ENCODE results near the gene YPEL1.

Gene YPEL1

DNA sequence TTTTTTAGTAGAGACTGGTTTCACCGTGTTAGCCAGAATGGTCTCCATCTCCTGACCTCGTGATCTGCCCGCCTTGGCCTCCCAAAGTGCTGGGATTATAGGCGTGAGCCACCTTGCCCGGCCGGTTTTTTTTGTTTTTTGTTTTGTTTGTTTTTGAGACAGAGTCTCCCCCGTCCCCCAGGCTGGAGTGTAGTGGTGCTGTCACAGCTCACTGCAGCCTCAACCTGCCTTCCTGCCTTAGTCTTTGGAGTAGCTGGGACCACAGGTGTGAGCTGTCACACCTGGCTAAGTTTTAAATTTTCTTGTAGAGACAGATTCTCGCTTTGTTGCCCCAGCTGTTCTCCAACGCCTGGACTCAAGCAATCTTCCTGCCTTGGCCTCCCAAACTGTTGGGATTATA, 66.6 kb downstream of the YPEL1 start:
- Histone ChIP-seq H3K27ac (ENCODE audit: low read depth, low read length) (no peak overlapping the region), H2BK120ac (ENCODE audit: insufficient read depth, low read length, poor library complexity) (no peak overlapping the region), H3K9ac (ENCODE audit: low read length) (no peak overlapping the region), H3K23ac (ENCODE audit: low read length) (no peak overlapping the region), H3K79me2 (ENCODE audit: control insufficient read depth, insufficient read depth, low read length, poor library complexity) (no peaks in the 10 kb centered on the region), H3K9me3 (ENCODE audit: insufficient read depth, low read depth, low read length) (no peaks in the 10 kb centered on the region), H2AK5ac (ENCODE audit: low read length) (no peak overlapping the region), H3K4ac (ENCODE audit: low read depth, low read length) (no peak overlapping the region), H2BK5ac (ENCODE audit: low read depth, low read length, poor library complexity) (no peak overlapping the region), H3K18ac (ENCODE audit: low read length) (no peak overlapping the region), H2AFZ (ENCODE audit: insufficient read depth, low read length, poor library complexity) (no peak overlapping the region), H2BK12ac (ENCODE audit: low read length) (no peak overlapping the region), H3K27me3 (ENCODE audit: insufficient read depth, low read length) (no peaks in the 10 kb centered on the region), H3K14ac (ENCODE audit: low read length) (no peak overlapping the region), H3K4me1 (ENCODE audit: control insufficient read depth in 1 of 2, insufficient read depth in 2 of 2, low read length in 2 of 2) (peaks cover 2 to 3% of the 10 kb centered on the region in 2 experiments), H3K79me1 (ENCODE audit: low read length) (peaks cover 8% of the 10 kb centered on the region), H3K4me2 (ENCODE audit: low read length) (no peak overlapping the region), H4K91ac (ENCODE audit: low read depth, low read length) (no peak overlapping the region), H4K12ac (ENCODE audit: low read depth, low read length) (no peak overlapping the region), H4K8ac (ENCODE audit: low read depth, low read length) (no peak overlapping the region), H3K4me3 (ENCODE audit: low read depth, low read length) (no peak overlapping the region), H3K36me3 (ENCODE audit: control insufficient read depth in 1 of 2, insufficient read depth in 2 of 2, low read length in 2 of 2) (peaks cover 31 to 33% of the 10 kb centered on the region in 2 experiments)
- no CpG with 5 or more reads among the region's 9 CpGs for WGBS (ENCODE audit: extremely low coverage, insufficient coverage, insufficient read length)
- DNase-seq, result peak; percentile 66 to 78

DNA sequence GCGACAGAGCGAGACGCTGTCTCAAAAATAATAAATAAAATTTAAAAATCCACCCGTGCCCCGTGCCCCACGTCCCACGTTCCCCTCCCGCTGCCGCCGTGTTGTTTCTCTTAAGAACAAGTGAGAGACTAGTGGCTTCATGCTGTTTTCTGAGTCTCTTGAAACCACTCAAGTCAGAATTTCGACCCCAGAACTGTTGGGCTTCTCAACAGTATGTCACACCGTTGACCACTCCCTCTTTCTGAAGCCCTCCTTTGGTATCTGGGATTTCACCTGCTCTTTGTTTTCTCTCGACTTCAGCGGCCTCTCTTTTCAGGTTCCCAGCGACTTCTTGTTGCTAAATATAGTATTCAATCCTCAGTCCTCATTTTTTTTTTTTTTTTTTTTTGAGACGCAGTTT, 68.8 kb downstream of the YPEL1 start:
- Histone ChIP-seq H3K4ac (ENCODE audit: low read depth, low read length) (peak overlapping the region; percentile 12), H4K91ac (ENCODE audit: low read depth, low read length) (peak overlapping the region; percentile 55), H2AK5ac (ENCODE audit: low read length) (no peak overlapping the region), H3K18ac (ENCODE audit: low read length) (no peak overlapping the region), H2BK12ac (ENCODE audit: low read length) (no peak overlapping the region), H3K14ac (ENCODE audit: low read length) (no peak overlapping the region), H3K27ac (ENCODE audit: low read depth, low read length) (peak overlapping the region; percentile 12), H3K79me1 (ENCODE audit: low read length) (peaks cover 8% of the 10 kb centered on the region), H2AFZ (ENCODE audit: insufficient read depth, low read length, poor library complexity) (no peak overlapping the region), H3K23ac (ENCODE audit: low read length) (no peak overlapping the region), H3K9ac (ENCODE audit: low read length) (no peak overlapping the region), H3K4me2 (ENCODE audit: low read length) (peak overlapping the region; percentile 93), H3K79me2 (ENCODE audit: control insufficient read depth, insufficient read depth, low read length, poor library complexity) (no peaks in the 10 kb centered on the region), H3K4me3 (ENCODE audit: low read depth, low read length) (no peak overlapping the region), H3K36me3 (ENCODE audit: control insufficient read depth in 1 of 2, insufficient read depth in 2 of 2, low read length in 2 of 2) (peaks cover 11 to 12% of the 10 kb centered on the region in 2 experiments), H2BK120ac (ENCODE audit: insufficient read depth, low read length, poor library complexity) (no peak overlapping the region), H4K12ac (ENCODE audit: low read depth, low read length) (no peak overlapping the region), H3K27me3 (ENCODE audit: insufficient read depth, low read length) (no peaks in the 10 kb centered on the region), H3K4me1 (ENCODE audit: control insufficient read depth in 1 of 2, insufficient read depth in 2 of 2, low read length in 2 of 2) (peaks cover 2 to 3% of the 10 kb centered on the region in 2 experiments), H3K9me3 (ENCODE audit: insufficient read depth, low read depth, low read length) (no peaks in the 10 kb centered on the region), H2BK5ac (ENCODE audit: low read depth, low read length, poor library complexity) (no peak overlapping the region), H4K8ac (ENCODE audit: low read depth, low read length) (peak overlapping the region; percentile 9)
- no CpG with 5 or more reads among the region's 16 CpGs for WGBS (ENCODE audit: extremely low coverage, insufficient coverage, insufficient read length)
- DNase-seq, result peak in 1 of 2 donors; percentile 21

DNA sequence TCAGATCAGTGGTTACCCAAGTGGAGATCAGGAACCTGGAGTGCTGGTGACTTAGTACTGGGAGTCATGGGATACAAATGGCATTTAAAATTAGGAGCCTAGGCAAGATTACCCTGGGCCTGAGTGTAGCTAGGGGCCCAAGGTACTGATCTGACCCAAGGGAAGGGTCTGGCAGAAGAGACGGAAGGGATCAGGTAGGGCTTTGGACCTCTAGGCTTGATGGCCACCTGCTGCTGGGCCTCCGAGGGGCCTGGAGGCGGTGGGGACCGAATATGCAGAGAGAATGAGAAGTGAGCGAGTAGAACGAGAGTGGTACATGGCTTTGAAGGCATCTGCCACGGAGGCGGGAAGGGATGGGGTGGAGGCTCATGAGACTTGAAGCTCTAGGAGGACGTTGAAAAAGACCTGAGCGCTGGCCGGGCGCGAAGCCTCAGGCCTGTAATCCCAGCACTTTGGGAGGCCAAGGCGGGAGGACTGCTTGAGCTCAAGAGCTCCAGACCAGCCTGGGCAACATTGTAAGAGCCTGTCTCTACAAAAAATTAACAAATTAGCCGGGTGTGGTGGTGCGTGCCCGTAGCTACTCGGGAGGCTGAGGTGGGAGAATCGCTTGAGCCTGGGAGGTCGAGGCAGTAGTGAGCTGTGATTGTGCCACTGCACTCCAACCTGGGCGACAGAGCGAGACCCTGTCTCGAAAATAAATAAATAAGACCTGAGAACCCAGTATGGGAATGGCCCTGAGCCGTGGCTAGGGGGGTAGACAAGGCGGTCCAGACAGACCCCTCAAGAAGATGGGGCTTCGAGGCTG, 70.3 kb downstream of the YPEL1 start:
- no peaks in the 10 kb centered on the region for H3K9me3 ChIP-seq (ENCODE audit: insufficient read depth, low read depth, low read length)
- no peaks in the 10 kb centered on the region for H3K79me2 ChIP-seq (ENCODE audit: control insufficient read depth, insufficient read depth, low read length, poor library complexity)
- no peak overlapping the region for H3K18ac ChIP-seq (ENCODE audit: low read length)
- peak overlapping the region; percentile 93 for H3K4me2 ChIP-seq (ENCODE audit: low read length)
- DNase-seq, result no peak
- no peak overlapping the region for H2AK5ac ChIP-seq (ENCODE audit: low read length)
- no peak overlapping the region for H2BK12ac ChIP-seq (ENCODE audit: low read length)
- no peak overlapping the region for H2BK120ac ChIP-seq (ENCODE audit: insufficient read depth, low read length, poor library complexity)
- H4K91ac ChIP-seq (ENCODE audit: low read depth, low read length), result peak overlapping the region; percentile 50
- no peak overlapping the region for H4K12ac ChIP-seq (ENCODE audit: low read depth, low read length)
- H4K8ac ChIP-seq (ENCODE audit: low read depth, low read length), result peak overlapping the region; percentile 98
- peaks cover 2 to 3% of the 10 kb centered on the region in 2 experiments for H3K4me1 ChIP-seq (ENCODE audit: control insufficient read depth in 1 of 2, insufficient read depth in 2 of 2, low read length in 2 of 2)
- H3K4ac ChIP-seq (ENCODE audit: low read depth, low read length), result no peak overlapping the region
- no CpG with 5 or more reads among the region's 26 CpGs for WGBS (ENCODE audit: extremely low coverage, insufficient coverage, insufficient read length)
- H3K79me1 ChIP-seq (ENCODE audit: low read length), result peaks cover 8% of the 10 kb centered on the region
- no peak overlapping the region for H3K4me3 ChIP-seq (ENCODE audit: low read depth, low read length)
- no peaks in the 10 kb centered on the region for H3K36me3 ChIP-seq (ENCODE audit: control insufficient read depth in 1 of 2, insufficient read depth in 2 of 2, low read length in 2 of 2)
- no peaks in the 10 kb centered on the region for H3K27me3 ChIP-seq (ENCODE audit: insufficient read depth, low read length)
- no peak overlapping the region for H3K9ac ChIP-seq (ENCODE audit: low read length)
- H2BK5ac ChIP-seq (ENCODE audit: low read depth, low read length, poor library complexity), result no peak overlapping the region
- peak overlapping the region; percentile 83 for H3K27ac ChIP-seq (ENCODE audit: low read depth, low read length)
- H3K14ac ChIP-seq (ENCODE audit: low read length), result no peak overlapping the region
- no peak overlapping the region for H3K23ac ChIP-seq (ENCODE audit: low read length)
- H2AFZ ChIP-seq (ENCODE audit: insufficient read depth, low read length, poor library complexity), result peak overlapping the region; percentile 75

DNA sequence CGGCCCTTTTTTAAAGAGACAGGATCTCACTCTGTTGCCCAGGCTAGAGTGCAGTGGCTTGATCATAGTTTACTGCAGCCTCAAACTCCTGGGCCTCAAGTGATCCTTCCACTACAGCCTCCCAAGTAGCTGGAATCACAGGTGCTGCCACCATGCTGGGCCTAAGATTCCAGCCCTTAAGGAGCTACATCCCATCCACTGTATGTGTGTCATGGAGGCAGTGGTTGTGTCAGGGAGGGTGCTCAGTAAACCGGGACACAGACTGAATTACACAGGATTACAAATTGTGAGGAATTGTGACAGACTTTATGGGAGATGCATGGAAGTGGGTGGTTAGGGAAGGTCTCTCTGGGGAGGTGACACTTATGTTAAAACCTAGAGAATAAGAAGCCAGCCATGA, 71.9 kb downstream of the YPEL1 start:
- Histone ChIP-seq H3K4me2 (ENCODE audit: low read length) (no peak overlapping the region), H3K9me3 (ENCODE audit: insufficient read depth, low read depth, low read length) (no peaks in the 10 kb centered on the region), H3K79me2 (ENCODE audit: control insufficient read depth, insufficient read depth, low read length, poor library complexity) (no peaks in the 10 kb centered on the region), H2BK12ac (ENCODE audit: low read length) (no peak overlapping the region), H2BK120ac (ENCODE audit: insufficient read depth, low read length, poor library complexity) (no peak overlapping the region), H2BK5ac (ENCODE audit: low read depth, low read length, poor library complexity) (no peak overlapping the region), H3K36me3 (ENCODE audit: control insufficient read depth in 1 of 2, insufficient read depth in 2 of 2, low read length in 2 of 2) (no peaks in the 10 kb centered on the region), H4K91ac (ENCODE audit: low read depth, low read length) (no peak overlapping the region), H3K27ac (ENCODE audit: low read depth, low read length) (no peak overlapping the region), H3K79me1 (ENCODE audit: low read length) (peaks cover 8% of the 10 kb centered on the region), H3K4me3 (ENCODE audit: low read depth, low read length) (no peak overlapping the region), H2AK5ac (ENCODE audit: low read length) (no peak overlapping the region), H3K14ac (ENCODE audit: low read length) (no peak overlapping the region), H3K18ac (ENCODE audit: low read length) (no peak overlapping the region), H2AFZ (ENCODE audit: insufficient read depth, low read length, poor library complexity) (no peak overlapping the region), H4K12ac (ENCODE audit: low read depth, low read length) (no peak overlapping the region), H3K23ac (ENCODE audit: low read length) (no peak overlapping the region), H3K4me1 (ENCODE audit: control insufficient read depth in 1 of 2, insufficient read depth in 2 of 2, low read length in 2 of 2) (peaks cover 2 to 3% of the 10 kb centered on the region in 2 experiments), H3K9ac (ENCODE audit: low read length) (no peak overlapping the region), H4K8ac (ENCODE audit: low read depth, low read length) (no peak overlapping the region), H3K27me3 (ENCODE audit: insufficient read depth, low read length) (no peaks in the 10 kb centered on the region), H3K4ac (ENCODE audit: low read depth, low read length) (no peak overlapping the region)
- no peak for DNase-seq
- no CpG with 5 or more reads among the region's 2 CpGs for WGBS (ENCODE audit: extremely low coverage, insufficient coverage, insufficient read length)
